B cell (primary cell): Measurements from ENCODE around the gene EAPP.

Source experiments
- CTCF ChIP-seq: fragments of 200-600 bp; IDR thresholded peaks from one replicate; pipeline ENCODE4 v1.8.0; 2022; ENCODE audit warnings: antibody characterized with exemption, mild to moderate bottlenecking
- EZH2 ChIP-seq: IDR thresholded peaks from 2 replicates; pipeline ENCODE4 v1.6.1; 2012; ENCODE audit warnings: borderline replicate concordance, low read depth, mild to moderate bottlenecking, moderate library complexity, low read length; ENCODE audit not compliant: insufficient read depth, poor library complexity, severe bottlenecking

- TF ChIP-seq CTCF (no peak), EZH2 (no peak)
Observed at GRCh38 chr14:34501004-34501580, 38.4 kb downstream of the EAPP start.
